HepG2 (cell line): ENCODE results near the gene CABP4. TPM values are rescaled to one million over a fixed set of nuclear protein-coding genes. Genes with fewer than 3 reads are reported as not detected.

ENCODE experiments used
- AGO2 ChIP-seq: fragments of 200-400 bp; formaldehyde crosslinking; optimal IDR thresholded peaks from 2 replicates; pipeline ENCODE3; 2017; ENCODE audit warnings: mild to moderate bottlenecking, low read depth, low read length, moderate library complexity
- HIC2 ChIP-seq: sonication (generic); formaldehyde crosslinking; IDR thresholded peaks from 2 replicates; pipeline ENCODE4 v1.9.0; 2022; ENCODE audit warnings: low read depth, missing genetic modification reagents
- HNRNPL ChIP-seq: fragments of 200-400 bp; formaldehyde crosslinking; IDR thresholded peaks from 2 replicates; pipeline ENCODE4 v1.6.1; 2017; ENCODE audit warnings: mild to moderate bottlenecking, low read depth, low read length
- JUN ChIP-seq: sonication (generic); formaldehyde crosslinking; IDR thresholded peaks from 2 replicates; pipeline ENCODE4 v1.4.0; 2020; ENCODE audit warnings: mild to moderate bottlenecking, missing genetic modification reagents
- KAT7 ChIP-seq: IDR thresholded peaks from 2 replicates; pipeline ENCODE4 v1.6.1; 2018; ENCODE audit warnings: borderline replicate concordance, missing compliant biosample characterization
- NRL ChIP-seq: sonication (generic); formaldehyde crosslinking; IDR thresholded peaks from 2 replicates; pipeline ENCODE4 v1.5.0; 2020; ENCODE audit warnings: missing genetic modification reagents, mild to moderate bottlenecking, moderate library complexity, borderline replicate concordance
- STAG1 ChIP-seq: sonication (generic); formaldehyde crosslinking; IDR thresholded peaks from 2 replicates; pipeline ENCODE4 v1.4.0; 2020; ENCODE audit warnings: missing genetic modification reagents
- U2AF2 ChIP-seq: fragments of 200-400 bp; formaldehyde crosslinking; IDR thresholded peaks from 2 replicates; pipeline ENCODE4 v1.6.1; 2017; ENCODE audit warnings: low read depth, mild to moderate bottlenecking, low read length
- WIZ ChIP-seq: sonication (generic); formaldehyde crosslinking; IDR thresholded peaks from 2 replicates; pipeline ENCODE4 v1.5.1; 2020; ENCODE audit warnings: mild to moderate bottlenecking, missing genetic modification reagents
- ZBTB33 ChIP-seq: sonication (generic); formaldehyde crosslinking; IDR thresholded peaks from 2 replicates; pipeline ENCODE4 v1.4.0; 2020; ENCODE audit warnings: missing genetic modification reagents
- ZBTB38 ChIP-seq: sonication (generic); formaldehyde crosslinking; IDR thresholded peaks from 2 replicates; pipeline ENCODE4 v1.5.1; 2020; ENCODE audit warnings: mild to moderate bottlenecking, missing genetic modification reagents
- ZNF484 ChIP-seq: sonication (generic); formaldehyde crosslinking; IDR thresholded peaks from 2 replicates; pipeline ENCODE4 v1.5.1; 2020; ENCODE audit warnings: mild to moderate bottlenecking, low read depth, missing genetic modification reagents, borderline replicate concordance
- ZNF773 ChIP-seq: sonication (generic); formaldehyde crosslinking; IDR thresholded peaks from 2 replicates; pipeline ENCODE4 v1.4.0; 2020; ENCODE audit warnings: missing genetic modification reagents, borderline replicate concordance
- polyA plus RNA-seq, 8 experiments: library from polyadenylated mRNA; depleted of rRNA in 3 of 8; stranded (reverse) in 7 of 8; unstranded in 1 of 8; fragments of >200 nt; fragmentation: Illumina TruSeq in 4 of 8; extraction: Trizol in 4 of 8; gene quantifications; 2 replicates each; pipeline versions ENCODE4 v1.2.1 to v1.2.3, GENCODE V29; 2011 to 2016; ENCODE audit warnings: low read depth in 4 of 8, missing spikeins in 1 of 8, mixed read lengths in 1 of 8; ENCODE audit not compliant: insufficient read depth in 1 of 8
- total RNA-seq, 5 experiments: library from RNA; depleted of rRNA; stranded (reverse); fragments of >200 nt; fragmentation: Illumina TruSeq; extraction: Trizol; gene quantifications; 2 replicates each; pipeline ENCODE4 v1.2.3, GENCODE V29; 2016; ENCODE audit warnings: low read depth in 1 of 5

The CABP4 gene
- total and polyA plus RNA-seq, 2 of the 13 experiments (the other 11 are each of a cell fraction or from before 2014, with no cell fraction given): not detected

- TF ChIP-seq KAT7 (CRISPR knock-in tag) (no peak), NRL (CRISPR knock-in tag) (0 out of 2 replicates have a peak, but pooled peaks have one; percentile 23), ZBTB38 (CRISPR knock-in tag) (no peak), ZNF773 (no peak), HNRNPL (peak; percentile 81), U2AF2 (no peak), STAG1 (CRISPR knock-in tag) (peak; percentile 34; the same call in 1 of the 2 replicates), ZBTB33 (CRISPR knock-in tag) (peak; percentile 84), WIZ (CRISPR knock-in tag) (no peak), HIC2 (CRISPR knock-in tag) (0 out of 2 replicates have a peak, but pooled peaks have one; percentile 28), JUN (CRISPR knock-in tag) (no peak), AGO2 (peak; percentile 32), ZNF484 (no peak)
- TF ChIP-seq, all 625 proteins: peak for 8
Measured at GRCh38 chr11:67439321-67440228, 15.6 kb upstream of the CABP4 start (continued).
